Neural cell (in vitro differentiated cells): Measurements from ENCODE around the gene FUT8.

Experiments
- CTCF ChIP-seq: fragments of 450-650 bp; IDR thresholded peaks from 2 replicates; pipeline ENCODE4 v1.5.1; 2014; ENCODE audit warnings: antibody characterized with exemption, mild to moderate bottlenecking, moderate library complexity; ENCODE audit not compliant: poor library complexity, severe bottlenecking
- EZH2 ChIP-seq: fragments of 200-600, 300-800 bp; shearing (Covaris generic), sonication (generic); IDR thresholded peaks from 2 replicates; pipeline ENCODE4 v1.6.1; 2014; ENCODE audit warnings: antibody characterized with exemption, low read length, borderline replicate concordance, mild to moderate bottlenecking; ENCODE audit not compliant: insufficient read depth, poor library complexity, severe bottlenecking

GRCh38 chr14:65750906-65751305 lies 338.4 kb downstream of the FUT8 start:
- TF ChIP-seq EZH2 (no peak), CTCF (no peak)
